NT2/D1 (cell line): Measurements from ENCODE around the gene KCNRG.

Experiments used
- DNase-seq: peaks from one replicate; pipeline ENCODE4 v3.0.0-alpha.2; 2011; ENCODE audit warnings: low read depth, low spot score
- H3K27me3 ChIP-seq: 2 replicates; pipeline ENCODE4 v1.6.0; 2011; ENCODE audit warnings: mild to moderate bottlenecking; ENCODE audit not compliant: insufficient read length, insufficient read depth
- H3K36me3 ChIP-seq: 2 replicates; pipeline ENCODE4 v1.6.1; 2011; ENCODE audit warnings: mild to moderate bottlenecking, low read length, mixed read lengths; ENCODE audit not compliant: insufficient read depth, insufficient read length
- H3K4me1 ChIP-seq: 2 replicates; pipeline ENCODE4 v1.5.1; 2011; ENCODE audit not compliant: insufficient read depth, insufficient read length
- H3K4me3 ChIP-seq: 2 replicates; pipeline ENCODE4 v1.5.1; 2011; ENCODE audit warnings: low read depth; ENCODE audit not compliant: insufficient read length
- H3K9ac ChIP-seq: 2 replicates; pipeline ENCODE4 v1.6.0; 2011; ENCODE audit warnings: low read depth; ENCODE audit not compliant: insufficient read length
- H3K9me3 ChIP-seq: 2 replicates; pipeline ENCODE4 v1.5.1; 2011; ENCODE audit warnings: mild to moderate bottlenecking, low read length; ENCODE audit not compliant: insufficient read depth
- SUZ12 ChIP-seq: IDR thresholded peaks from 2 replicates; pipeline ENCODE4 v1.6.1; 2011; ENCODE audit not compliant: insufficient read length, insufficient read depth; ENCODE audit errors: extremely low read depth
- YY1 ChIP-seq: IDR thresholded peaks from 2 replicates; pipeline ENCODE4 v1.6.1; 2011; ENCODE audit not compliant: insufficient read length, insufficient read depth
- ZNF274 ChIP-seq: IDR thresholded peaks from 2 replicates; pipeline ENCODE4 v1.6.1; 2011; ENCODE audit warnings: mild to moderate bottlenecking, low read depth, low read length

The KCNRG gene, protein sequence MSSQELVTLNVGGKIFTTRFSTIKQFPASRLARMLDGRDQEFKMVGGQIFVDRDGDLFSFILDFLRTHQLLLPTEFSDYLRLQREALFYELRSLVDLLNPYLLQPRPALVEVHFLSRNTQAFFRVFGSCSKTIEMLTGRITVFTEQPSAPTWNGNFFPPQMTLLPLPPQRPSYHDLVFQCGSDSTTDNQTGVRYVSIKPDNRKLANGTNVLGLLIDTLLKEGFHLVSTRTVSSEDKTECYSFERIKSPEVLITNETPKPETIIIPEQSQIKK

DNA sequence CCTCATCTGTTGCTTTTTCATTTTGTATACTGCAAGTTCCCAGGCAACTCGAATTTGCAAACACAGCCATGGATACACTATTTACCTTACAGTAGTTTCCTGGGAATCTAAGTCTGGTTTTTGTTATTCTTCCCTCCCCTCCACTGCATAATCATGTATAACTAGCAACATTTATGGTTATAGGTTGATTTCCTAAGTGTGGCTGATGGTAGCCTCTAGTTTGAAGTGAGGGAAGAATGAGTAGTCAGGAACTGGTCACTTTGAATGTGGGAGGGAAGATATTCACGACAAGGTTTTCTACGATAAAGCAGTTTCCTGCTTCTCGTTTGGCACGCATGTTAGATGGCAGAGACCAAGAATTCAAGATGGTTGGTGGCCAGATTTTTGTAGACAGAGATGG lies at the start of gene KCNRG:
KCNRG (plus strand) TSS at position 187 of the 400 bp plus-strand sequence; CDS start at position 237, 50 bp downstream.
- Histone ChIP-seq H3K4me1 (no peaks in the 10 kb centered on the region), H3K9me3 (no peaks in the 10 kb centered on the region), H3K9ac (no peak within 1 kb of the TSS), H3K27me3 (no peaks in the 10 kb centered on the region), H3K4me3 (no peak within 1 kb of the TSS), H3K36me3 (peaks cover 12% of the 10 kb centered on the region)
- no peak for DNase-seq
- TF ChIP-seq ZNF274 (no peak), YY1 (no peak), SUZ12 (no peak)

DNA sequence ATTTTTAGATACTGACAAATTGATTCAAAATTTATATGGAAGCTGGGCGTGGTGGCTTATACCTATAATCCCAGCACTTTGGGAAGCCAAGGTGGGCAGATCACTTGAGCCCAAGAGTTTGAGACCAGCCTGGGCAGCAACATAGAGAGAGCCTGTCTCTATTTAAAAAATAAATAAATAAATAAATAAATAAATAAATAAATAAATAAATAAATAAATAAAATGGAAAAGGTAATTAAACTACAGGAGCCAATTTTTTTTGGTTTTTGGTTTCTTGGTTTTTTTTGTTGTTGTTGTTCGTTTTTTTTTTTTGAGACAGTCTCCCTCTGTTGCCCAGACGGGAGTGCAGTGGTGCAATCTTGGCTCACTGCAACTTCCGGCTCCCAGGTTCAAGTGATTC lies 47.8 kb upstream of the KCNRG start:
- no peak for DNase-seq
- H3K27me3 ChIP-seq, result no peaks in the 10 kb centered on the region
- H3K36me3 ChIP-seq, result no peaks in the 10 kb centered on the region
- TF ChIP-seq ZNF274, result no peak
- TF ChIP-seq SUZ12, result no peak
- TF ChIP-seq YY1, result no peak
- no peaks in the 10 kb centered on the region for H3K4me1 ChIP-seq
- no peaks in the 10 kb centered on the region for H3K9me3 ChIP-seq
- no peak overlapping the region for H3K4me3 ChIP-seq
- no peak overlapping the region for H3K9ac ChIP-seq

DNA sequence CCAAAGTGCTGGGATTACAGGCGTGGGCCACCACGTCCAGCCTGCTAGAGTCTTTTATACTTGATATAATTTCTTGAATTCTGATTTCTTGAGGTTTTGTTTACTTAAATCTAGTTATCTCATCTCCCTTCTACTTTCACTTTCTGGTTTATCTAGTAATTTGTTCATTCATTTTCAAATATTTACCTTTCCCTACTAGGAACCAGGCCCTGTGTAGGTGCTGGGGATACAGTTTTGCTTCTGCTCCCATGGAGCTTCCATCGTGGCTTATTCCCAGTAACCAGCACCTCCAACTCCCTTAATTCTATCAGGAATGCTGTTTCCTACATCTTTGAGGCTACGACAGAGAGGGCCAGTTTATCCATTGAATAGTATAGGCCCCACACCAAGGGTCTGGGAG lies 42.5 kb upstream of the KCNRG start:
- no peak for DNase-seq
- H3K4me1 ChIP-seq, result no peaks in the 10 kb centered on the region
- no peak overlapping the region for H3K9ac ChIP-seq
- no peaks in the 10 kb centered on the region for H3K27me3 ChIP-seq
- no peak overlapping the region for H3K4me3 ChIP-seq
- no peaks in the 10 kb centered on the region for H3K36me3 ChIP-seq
- TF ChIP-seq YY1 (no peak), ZNF274 (no peak), SUZ12 (no peak)
- no peaks in the 10 kb centered on the region for H3K9me3 ChIP-seq

DNA sequence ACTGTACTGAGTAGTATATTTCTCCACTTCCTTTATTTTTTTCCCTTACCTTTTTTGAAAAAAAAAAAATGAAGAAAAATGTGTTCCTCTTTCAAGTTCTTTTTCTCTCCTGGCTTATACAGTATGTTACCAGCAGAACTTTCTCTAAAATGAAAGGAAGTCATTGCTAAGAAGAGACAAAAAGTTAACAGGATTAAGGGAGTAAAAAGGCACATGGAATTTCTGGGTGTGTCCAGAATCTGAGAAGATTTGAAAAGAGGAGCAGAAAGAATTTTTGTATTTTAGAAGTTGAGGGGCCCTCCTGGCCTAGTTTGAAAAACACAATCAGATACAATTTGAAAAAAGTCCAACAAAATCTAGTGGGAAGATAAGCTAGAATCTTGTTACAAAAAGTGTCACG lies 39.4 kb upstream of the KCNRG start:
- TF ChIP-seq ZNF274 (no peak), SUZ12 (no peak), YY1 (no peak)
- Histone ChIP-seq H3K36me3 (no peaks in the 10 kb centered on the region), H3K27me3 (no peaks in the 10 kb centered on the region), H3K9ac (no peak overlapping the region), H3K4me3 (no peak overlapping the region), H3K4me1 (no peaks in the 10 kb centered on the region), H3K9me3 (no peaks in the 10 kb centered on the region)
- DNase-seq, result no peak

DNA sequence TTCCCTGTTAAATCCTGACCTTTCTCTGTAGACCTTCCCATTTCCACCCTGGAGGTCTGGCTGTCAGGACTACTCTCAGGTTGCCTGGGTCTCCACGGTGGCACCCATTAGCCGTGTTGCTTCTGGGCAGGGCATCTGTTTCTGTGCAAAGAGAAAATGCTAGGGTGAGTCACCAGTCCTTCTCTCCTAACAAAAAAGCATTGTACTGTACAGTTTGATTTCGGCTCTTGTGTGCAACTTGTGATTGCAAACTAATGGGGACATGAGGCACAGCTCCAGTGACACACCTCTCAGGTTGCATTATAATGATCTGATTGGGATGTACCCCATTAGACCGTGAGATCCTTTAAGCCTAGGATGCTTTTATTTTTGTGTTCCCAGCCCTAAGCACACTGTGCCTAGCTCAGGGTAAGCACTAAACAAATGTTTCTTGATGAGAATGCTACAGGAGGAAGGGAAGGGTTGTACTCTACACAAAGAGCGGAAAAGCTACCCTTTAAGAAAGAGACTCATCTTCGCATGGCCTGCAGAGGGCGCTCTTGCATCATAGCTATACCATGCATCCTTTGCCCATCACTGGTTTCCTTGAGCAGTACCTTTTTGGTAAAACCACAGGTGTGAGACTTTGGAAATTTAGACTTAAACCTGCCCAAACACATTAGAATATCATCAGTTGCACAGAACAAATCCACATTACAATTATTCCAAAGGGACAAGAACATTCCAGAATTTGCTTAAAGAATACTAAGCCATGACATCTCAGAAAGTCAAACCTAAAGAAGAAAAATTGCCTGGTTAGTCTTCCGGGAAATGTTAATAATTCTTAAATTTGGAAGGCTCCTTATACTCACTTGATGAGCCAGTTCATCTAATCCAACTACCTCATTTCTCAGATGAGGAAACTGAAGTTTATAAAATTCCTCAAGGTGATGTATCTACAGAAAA lies 38.7 kb upstream of the KCNRG start:
- no peaks in the 10 kb centered on the region for H3K9me3 ChIP-seq
- H3K4me3 ChIP-seq, result no peak overlapping the region
- H3K4me1 ChIP-seq, result no peaks in the 10 kb centered on the region
- H3K36me3 ChIP-seq, result no peaks in the 10 kb centered on the region
- peak; percentile 66 for DNase-seq
- H3K9ac ChIP-seq, result no peak overlapping the region
- H3K27me3 ChIP-seq, result no peaks in the 10 kb centered on the region
- TF ChIP-seq SUZ12, result no peak
- no peak for TF ChIP-seq ZNF274
- no peak for TF ChIP-seq YY1

DNA sequence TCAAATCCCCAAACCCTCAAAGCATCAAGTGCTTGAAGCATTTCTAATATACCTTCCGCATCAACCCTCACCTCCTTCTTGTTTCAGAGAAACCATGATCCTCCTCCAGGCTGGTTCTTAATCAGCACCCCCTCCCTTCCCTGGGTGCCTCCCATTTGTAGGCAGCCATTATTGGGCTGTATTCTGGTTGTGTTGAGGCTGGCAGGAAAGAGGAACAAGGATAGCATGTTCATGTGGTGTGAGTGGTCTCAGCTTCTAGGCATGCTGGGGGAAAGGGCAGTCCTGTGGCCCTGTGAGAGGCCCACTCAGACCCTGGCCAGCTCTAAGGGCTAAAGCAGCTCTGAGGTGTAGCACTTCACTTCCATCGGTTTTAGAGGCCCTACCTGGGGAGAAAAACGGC lies 37.3 kb upstream of the KCNRG start:
- H3K4me3 ChIP-seq, result no peak overlapping the region
- H3K9me3 ChIP-seq, result no peaks in the 10 kb centered on the region
- no peaks in the 10 kb centered on the region for H3K36me3 ChIP-seq
- H3K27me3 ChIP-seq, result no peaks in the 10 kb centered on the region
- H3K9ac ChIP-seq, result no peak overlapping the region
- no peak for TF ChIP-seq SUZ12
- no peak for TF ChIP-seq ZNF274
- TF ChIP-seq YY1, result no peak
- DNase-seq, result no peak
- H3K4me1 ChIP-seq, result no peaks in the 10 kb centered on the region

DNA sequence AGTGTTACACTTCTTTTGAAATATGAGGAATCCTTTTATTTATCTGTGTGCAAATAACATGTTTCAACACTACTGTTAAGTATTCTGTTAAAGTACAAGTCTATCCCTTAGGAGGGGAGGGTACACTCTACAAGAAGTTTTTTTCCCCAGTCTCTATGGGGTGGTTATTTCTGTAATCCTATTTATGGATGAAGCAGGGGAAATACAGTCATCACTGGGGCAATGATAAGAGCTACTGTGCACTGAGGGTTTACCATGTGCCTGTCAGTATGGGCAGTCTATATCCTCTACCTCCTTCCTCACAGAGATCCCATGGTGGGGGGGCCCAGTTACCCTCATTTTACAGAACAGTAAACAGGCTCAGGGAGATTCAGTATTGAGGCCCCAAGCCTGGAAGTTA lies 35.0 kb upstream of the KCNRG start:
- TF ChIP-seq SUZ12, result no peak
- TF ChIP-seq YY1, result no peak
- TF ChIP-seq ZNF274, result no peak
- no peak overlapping the region for H3K9ac ChIP-seq

More for the DNA sequence above, 35.0 kb upstream of the KCNRG start:
- Histone ChIP-seq H3K9me3 (no peaks in the 10 kb centered on the region), H3K4me3 (no peak overlapping the region), H3K4me1 (no peaks in the 10 kb centered on the region), H3K27me3 (no peaks in the 10 kb centered on the region), H3K36me3 (no peaks in the 10 kb centered on the region)
- DNase-seq, result no peak
